ENCODE data around the gene ACOT11. TPM values are rescaled to one million over a fixed set of nuclear protein-coding genes. Genes with fewer than 3 reads are reported as not detected.
A peak's percentile ranks its signal among the peaks of the same experiment; 100 is the strongest.

Gene ACOT11
- total RNA-seq, 1 donor from 2014 or later = 54.0 TPM

GRCh38 chr1:54559771-54560231 is 11.8 kb downstream of the ACOT11 start:
- DNase-seq (ENCODE audit: low read depth) = peak; percentile 96

- DNase-seq (ENCODE audit: low read depth) = no peak
Observed at GRCh38 chr1:54564312-54565112, 16.5 kb downstream of the ACOT11 start.

GRCh38 chr1:54565113-54565501 is 17.1 kb downstream of the ACOT11 start:
- DNase-seq (ENCODE audit: low read depth) = no peak

- DNase-seq (ENCODE audit: low read depth) = no peak
Observed at GRCh38 chr1:54566438-54567141, 18.6 kb downstream of the ACOT11 start.

- DNase-seq (ENCODE audit: low read depth) = no peak
Observed at GRCh38 chr1:54567961-54568360, 19.9 kb downstream of the ACOT11 start.

- DNase-seq (ENCODE audit: low read depth) = peak; percentile 94
Observed at GRCh38 chr1:54569339-54569738, 21.3 kb downstream of the ACOT11 start.

GRCh38 chr1:54570161-54570560 is 22.1 kb downstream of the ACOT11 start:
- DNase-seq (ENCODE audit: low read depth) = peak; percentile 82

- no peak for DNase-seq (ENCODE audit: low read depth)
Observed at GRCh38 chr1:54571326-54571725, 23.3 kb downstream of the ACOT11 start.

GRCh38 chr1:54571803-54572541 is 23.9 kb downstream of the ACOT11 start:
- no peak for DNase-seq (ENCODE audit: low read depth)

GRCh38 chr1:54572542-54572850 is 24.5 kb downstream of the ACOT11 start:
- DNase-seq (ENCODE audit: low read depth) = no peak

- no peak for DNase-seq (ENCODE audit: low read depth)
Observed at GRCh38 chr1:54574158-54574778, 26.2 kb downstream of the ACOT11 start.

- DNase-seq (ENCODE audit: low read depth) = peak; percentile 76
Observed at GRCh38 chr1:54575161-54575560, 27.1 kb downstream of the ACOT11 start.

- DNase-seq (ENCODE audit: low read depth) = peak; percentile 68
Observed at GRCh38 chr1:54575605-54576290, 27.7 kb downstream of the ACOT11 start.

GRCh38 chr1:54577612-54578011 is 29.6 kb downstream of the ACOT11 start:
- DNase-seq (ENCODE audit: low read depth) = no peak

GRCh38 chr1:54579337-54579781 is 31.3 kb downstream of the ACOT11 start:
- DNase-seq (ENCODE audit: low read depth) = no peak

GRCh38 chr1:54580856-54581550 is 33.0 kb downstream of the ACOT11 start:
- DNase-seq (ENCODE audit: low read depth) = no peak

GRCh38 chr1:54581621-54582035 is 33.6 kb downstream of the ACOT11 start:
- peak; percentile 100 for DNase-seq (ENCODE audit: low read depth)

- DNase-seq (ENCODE audit: low read depth) = no peak
Observed at GRCh38 chr1:54582566-54583306, 34.7 kb downstream of the ACOT11 start.

GRCh38 chr1:54583307-54583686 is 35.3 kb downstream of the ACOT11 start:
- peak; percentile 55 for DNase-seq (ENCODE audit: low read depth)

GRCh38 chr1:54583871-54584270 is 35.8 kb downstream of the ACOT11 start:
- DNase-seq (ENCODE audit: low read depth) = peak; percentile 91

Measured in myocyte (in vitro differentiated cells).